GM21576 (cell line): Measurements from ENCODE around the gene RBFOX2.
"Not testable (repeated sequence)": the region's sequence is repeated elsewhere in the genome, so short reads cannot be mapped to it uniquely, and the experiment has no call there.

ENCODE experiments used
- ATAC-seq: cut with Tn5 transposase; IDR thresholded peaks from one replicate; pipeline ENCODE4 v1.9.1; 2021; ENCODE audit warnings: mild to moderate bottlenecking, moderate library complexity; ENCODE audit not compliant: unreplicated experiment

RBFOX2 gene

GRCh38 chr22:35795476-35795875 is 233.1 kb downstream of the RBFOX2 start:
- ATAC-seq: no peak

DNA sequence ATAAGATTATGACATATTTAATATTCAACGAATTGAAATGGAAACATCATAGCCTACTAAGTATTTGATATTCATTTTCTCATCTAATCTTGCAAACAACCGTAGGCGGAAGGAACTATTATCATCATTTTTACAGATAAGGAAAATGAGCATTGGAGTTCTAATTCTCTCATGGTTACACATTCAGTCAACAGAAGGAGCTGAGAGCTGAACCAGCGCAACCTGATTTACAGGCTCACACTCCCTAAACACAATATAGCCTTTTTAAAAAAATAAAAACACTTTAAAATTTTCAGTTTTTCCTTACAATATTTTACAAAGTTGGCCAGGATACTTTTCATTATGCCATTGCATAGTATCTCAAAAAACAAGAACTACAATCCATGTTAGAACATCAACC is 236.1 kb downstream of the RBFOX2 start:
- no peak for ATAC-seq

GRCh38 chr22:35791788-35792187 is 236.8 kb downstream of the RBFOX2 start:
- not testable (repeated sequence) for ATAC-seq

GRCh38 chr22:35785181-35785923 is 243.3 kb downstream of the RBFOX2 start:
- no peak for ATAC-seq

DNA sequence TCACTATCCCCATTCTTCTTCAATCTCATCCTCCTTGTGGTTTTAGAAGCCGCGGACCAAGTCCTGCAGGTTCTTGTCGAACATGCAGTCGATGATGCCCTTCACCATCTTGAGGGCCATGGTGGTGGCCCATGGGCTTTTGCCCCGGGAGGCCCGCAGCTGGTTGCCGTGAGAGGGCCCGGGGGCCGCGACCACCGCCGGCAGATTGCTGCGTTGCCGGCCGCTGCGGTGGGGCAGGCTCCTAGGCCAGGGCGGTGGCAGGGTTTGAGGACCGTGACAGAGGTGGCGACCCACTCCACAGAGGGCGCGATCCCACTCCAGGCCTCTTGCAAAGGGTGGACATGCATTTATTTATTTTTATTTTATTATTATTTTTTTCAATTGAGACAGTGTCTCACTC is 244.0 kb downstream of the RBFOX2 start:
- no peak for ATAC-seq

GRCh38 chr22:35783943-35784614 is 244.5 kb downstream of the RBFOX2 start:
- ATAC-seq: no peak

- ATAC-seq: no peak
These were observed 246.1 kb downstream of the RBFOX2 start for GRCh38 chr22:35782504-35782903.

GRCh38 chr22:35781898-35782297 is 246.7 kb downstream of the RBFOX2 start:
- ATAC-seq: no peak

DNA sequence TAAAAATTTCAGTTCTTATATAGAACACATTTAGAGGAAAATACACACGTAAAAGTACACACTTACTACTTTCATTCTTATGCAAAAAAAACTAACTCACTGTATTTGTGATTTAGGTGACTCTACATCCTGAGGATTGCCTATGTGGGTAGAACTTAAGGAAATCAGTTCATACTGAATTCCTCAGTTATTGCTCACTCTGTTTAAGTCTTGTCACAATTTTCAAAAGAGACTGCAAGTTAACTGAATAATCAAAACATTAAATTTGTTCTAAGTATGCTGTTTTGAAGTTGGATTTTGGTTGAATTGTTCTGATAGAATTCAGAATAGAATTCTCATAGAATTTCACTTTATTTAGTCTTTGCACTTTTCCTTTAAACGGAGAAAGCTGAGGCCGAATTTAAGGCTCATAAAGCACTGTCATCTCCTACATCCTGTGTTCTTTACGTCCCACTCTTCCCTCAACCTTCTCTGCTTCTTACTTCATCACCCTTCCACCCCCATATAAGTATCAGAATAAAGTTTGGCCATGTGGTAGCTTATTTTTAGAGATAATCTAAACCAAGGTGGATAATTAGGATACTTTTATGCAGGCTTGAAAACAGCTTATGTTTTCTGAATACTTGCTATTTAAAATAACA is 251.2 kb downstream of the RBFOX2 start:
- ATAC-seq: no peak

- ATAC-seq: no peak
These were observed 253.3 kb downstream of the RBFOX2 start for GRCh38 chr22:35775339-35775738.

DNA sequence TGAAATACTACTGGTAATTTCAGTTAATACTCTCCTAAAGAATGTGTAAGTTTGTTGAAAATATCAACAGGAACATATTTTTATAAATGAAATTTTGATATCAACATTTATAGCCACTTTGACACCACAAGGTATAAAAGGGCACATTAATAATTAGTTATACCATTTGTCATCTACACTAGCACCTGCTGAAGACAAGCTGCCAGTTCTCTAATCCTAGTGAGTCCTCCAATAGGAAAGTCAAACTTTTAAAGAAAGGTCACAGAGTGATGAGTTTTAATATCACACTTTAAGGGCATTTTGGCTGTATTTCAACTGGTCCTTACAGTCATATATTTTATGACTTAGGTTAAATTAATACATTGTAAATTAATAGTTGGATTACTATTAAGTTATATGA is 258.6 kb downstream of the RBFOX2 start:
- no peak for ATAC-seq

- ATAC-seq: no peak
These were observed 261.7 kb downstream of the RBFOX2 start for GRCh38 chr22:35766654-35767580.

DNA sequence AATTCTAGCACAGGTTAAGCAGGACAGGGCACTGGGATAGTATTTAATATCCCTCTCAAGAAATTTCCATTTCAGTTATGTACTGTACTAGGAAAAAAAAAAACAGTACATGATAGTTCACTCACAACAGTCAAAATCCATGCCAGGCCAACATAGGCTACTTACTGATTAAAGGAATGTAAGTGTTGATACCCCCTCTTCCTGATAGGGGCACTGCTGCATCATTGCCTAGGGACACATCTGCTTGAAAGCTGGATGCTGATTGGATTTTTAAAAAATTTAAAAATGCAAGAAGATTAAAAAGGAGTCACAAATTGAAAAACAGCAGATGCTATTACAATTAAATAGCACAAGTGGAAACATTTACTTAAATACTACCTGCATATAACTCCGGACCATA is 267.6 kb downstream of the RBFOX2 start:
- ATAC-seq: no peak

DNA sequence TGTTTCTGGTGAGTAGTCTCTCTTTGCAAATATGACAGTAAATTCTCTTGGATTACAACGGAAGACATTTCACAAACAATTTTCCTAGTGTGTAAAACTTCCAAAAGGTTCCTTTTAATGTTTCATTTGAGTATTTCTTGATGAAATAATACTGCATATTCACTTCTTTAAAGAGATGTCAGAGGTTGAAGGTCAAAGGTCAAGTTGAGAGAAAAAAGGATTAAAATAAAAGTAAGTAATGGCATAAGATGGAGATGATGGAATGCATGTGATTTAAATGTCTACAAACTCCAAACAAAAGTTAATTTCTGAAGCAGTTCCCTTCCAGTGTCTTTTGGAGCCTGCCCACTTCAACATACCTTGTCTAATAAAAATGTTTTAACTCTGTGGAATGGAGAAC is 270.2 kb downstream of the RBFOX2 start:
- ATAC-seq: no peak

- no peak for ATAC-seq
These were observed 271.9 kb downstream of the RBFOX2 start for GRCh38 chr22:35756722-35757121.

GRCh38 chr22:35754761-35755160 is 273.9 kb downstream of the RBFOX2 start:
- ATAC-seq: no peak

- no peak for ATAC-seq
These were observed 275.8 kb downstream of the RBFOX2 start for GRCh38 chr22:35752863-35753189.

GRCh38 chr22:35752006-35752862 is 276.4 kb downstream of the RBFOX2 start:
- no peak for ATAC-seq

DNA sequence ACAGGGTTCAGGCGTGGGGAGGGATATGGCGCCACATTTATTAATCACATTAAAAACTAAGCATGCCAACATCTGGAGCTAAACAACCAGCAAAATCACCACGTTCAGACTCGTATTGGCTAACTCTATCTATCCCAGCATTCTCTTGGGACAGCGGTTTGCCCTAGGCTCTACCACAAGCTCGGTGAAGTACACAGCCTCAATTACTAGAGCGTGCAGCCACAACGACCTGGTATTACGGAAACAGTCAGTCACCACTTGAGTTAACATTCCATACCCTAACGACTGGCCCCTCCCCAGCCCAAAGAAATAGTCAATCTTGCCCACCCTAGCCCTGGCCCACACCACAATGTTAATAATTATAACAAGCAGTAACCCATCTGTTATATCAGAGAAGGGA is 278.8 kb downstream of the RBFOX2 start:
- peak; percentile 68 for ATAC-seq
